Stimulated activated CD8-positive, alpha-beta memory T cell treated with anti-CD3 and anti-CD28 coated beads, Interleukin-7, amount 100 ng/mL, for 4 hours (primary cell): ENCODE measurements around the gene TOP3B.

Source experiments
- DNase-seq, 2 donors: peaks; one replicate each; pipeline ENCODE4 v3.0.0-alpha.2; 2020; ENCODE audit warnings: low read depth in 2 of 2

The TOP3B gene

GRCh38 chr22:21981874-21982273, 713 bp downstream of the TOP3B start:
- DNase-seq = no peak

GRCh38 chr22:21980547-21980946, 2.0 kb downstream of the TOP3B start:
- DNase-seq = no peak

DNA sequence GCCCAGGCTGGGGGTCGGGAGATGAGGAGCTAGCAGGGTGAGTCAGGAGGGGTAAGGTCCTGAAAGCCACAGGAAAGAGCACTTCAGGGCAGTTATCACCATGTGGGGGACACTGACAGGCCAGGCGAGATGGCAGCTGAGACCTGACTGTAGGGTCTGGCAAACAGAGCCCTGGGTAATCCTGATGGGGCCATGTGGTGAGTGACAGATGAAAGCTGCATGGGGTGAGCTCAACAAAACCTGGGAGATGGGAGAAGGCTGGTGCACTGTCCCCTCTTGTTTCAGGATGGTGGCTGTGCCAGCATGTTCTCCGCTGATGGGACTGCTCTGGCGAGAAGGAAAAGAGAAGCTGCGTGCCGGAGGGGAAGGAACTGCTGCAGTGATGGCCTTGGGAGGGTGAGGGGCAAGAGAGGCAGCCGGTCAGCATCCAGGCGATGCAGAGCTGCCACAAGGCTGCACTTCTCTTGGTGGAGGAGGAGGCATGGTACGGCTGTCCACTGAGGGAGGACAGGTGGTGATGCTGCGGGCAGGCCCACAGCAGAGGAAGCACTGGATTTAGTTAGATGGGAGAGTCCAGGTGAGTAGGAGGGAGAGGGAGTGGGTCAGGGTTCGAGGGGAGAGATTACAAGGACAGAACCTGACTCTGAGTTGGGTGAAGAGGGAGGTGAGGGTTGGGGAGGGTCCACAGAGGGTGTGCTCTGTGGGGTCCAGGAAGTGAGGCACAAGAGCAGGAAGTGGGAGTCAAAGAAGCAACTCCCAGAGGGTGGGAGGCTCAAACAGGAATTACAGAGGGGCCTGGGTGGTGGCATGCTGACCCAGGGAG, 3.8 kb downstream of the TOP3B start:
- no peak for DNase-seq

DNA sequence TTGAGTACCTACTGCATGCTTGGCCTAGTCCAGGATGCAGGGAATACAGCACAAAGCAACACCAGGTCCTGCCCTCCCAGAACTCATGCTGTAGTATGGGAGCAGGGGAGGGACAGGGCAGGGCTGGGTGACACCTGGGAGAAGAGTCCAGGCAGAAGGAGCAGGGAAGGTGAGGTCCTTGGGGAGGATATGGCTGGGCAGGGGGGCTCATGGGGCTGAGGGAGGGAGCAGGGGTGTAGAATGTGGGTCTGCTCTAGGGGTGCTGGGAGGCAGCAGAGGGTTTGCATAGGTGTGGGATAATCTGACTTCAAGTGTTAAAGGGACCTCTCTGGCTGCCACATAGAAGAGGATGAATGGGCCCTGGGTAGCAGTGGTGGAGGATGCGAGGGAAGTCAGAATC, 4.8 kb downstream of the TOP3B start:
- no peak for DNase-seq

DNA sequence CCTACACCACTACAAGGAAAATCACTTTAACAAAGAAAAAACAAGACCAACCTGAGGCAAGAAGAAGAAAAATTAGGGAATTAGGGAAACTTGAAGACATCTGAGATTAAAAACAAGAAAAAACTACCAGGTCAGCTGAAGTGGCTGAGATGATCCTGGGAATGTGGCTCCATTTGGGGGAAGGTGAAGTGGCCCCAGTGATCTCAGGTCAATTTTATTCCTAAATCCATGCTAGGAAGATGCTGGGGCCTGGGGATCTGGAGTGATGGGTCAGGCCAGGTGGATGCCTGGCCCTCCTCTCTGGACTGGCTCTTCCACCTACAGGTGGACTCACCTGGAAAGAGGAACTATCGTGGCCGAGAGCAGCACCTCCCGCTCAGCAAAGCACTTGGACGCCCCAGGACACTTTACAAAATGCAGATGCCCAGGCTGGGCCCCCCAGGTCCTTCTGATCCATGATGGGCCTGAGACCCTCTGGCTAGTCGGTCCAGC, 6.7 kb downstream of the TOP3B start:
- DNase-seq = no peak

DNA sequence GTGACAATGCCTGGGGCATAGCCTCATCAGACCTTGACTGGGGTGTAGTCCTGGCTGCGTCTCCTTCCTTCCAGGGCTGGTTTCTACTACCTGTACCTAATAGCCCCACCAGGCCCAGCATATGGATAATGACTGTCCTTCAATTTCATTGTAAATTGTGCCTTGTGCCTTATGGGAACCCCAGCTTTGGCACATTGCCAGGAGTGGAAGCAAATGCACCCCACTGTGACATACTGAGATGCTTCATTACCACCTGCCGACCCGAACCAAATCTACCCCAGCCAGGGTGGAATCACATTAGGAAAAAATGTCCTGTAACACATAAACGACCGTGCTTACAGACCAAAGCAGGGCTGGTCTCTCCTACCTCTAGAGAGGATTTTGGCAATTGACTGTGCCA, 7.3 kb downstream of the TOP3B start:
- DNase-seq = no peak

GRCh38 chr22:21974058-21974649, 8.4 kb downstream of the TOP3B start:
- no peak for DNase-seq

DNA sequence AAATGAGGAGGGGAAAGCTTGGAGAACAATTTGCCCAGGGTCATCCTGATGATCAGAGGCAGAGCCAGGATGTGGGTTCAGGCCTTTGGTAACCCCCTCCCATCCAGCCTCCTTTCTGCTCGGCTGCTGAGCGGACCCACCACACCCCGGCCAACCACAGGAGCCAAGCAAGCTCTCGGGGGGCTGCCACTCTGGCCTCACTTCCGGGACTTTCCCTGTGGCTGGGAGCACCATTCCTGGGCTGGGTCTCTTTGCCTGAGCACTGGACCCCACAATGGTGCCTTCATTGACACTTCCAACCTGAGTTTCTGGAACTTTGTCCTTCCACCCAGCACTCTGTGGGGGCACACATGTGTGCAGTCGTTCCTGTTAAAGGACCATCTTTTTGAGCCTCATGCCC, 9.8 kb downstream of the TOP3B start:
- DNase-seq = no peak

- DNase-seq = peak in 1 of 2 donors; percentile 25
Measured at GRCh38 chr22:21972293-21972779, 10.3 kb downstream of the TOP3B start.

DNA sequence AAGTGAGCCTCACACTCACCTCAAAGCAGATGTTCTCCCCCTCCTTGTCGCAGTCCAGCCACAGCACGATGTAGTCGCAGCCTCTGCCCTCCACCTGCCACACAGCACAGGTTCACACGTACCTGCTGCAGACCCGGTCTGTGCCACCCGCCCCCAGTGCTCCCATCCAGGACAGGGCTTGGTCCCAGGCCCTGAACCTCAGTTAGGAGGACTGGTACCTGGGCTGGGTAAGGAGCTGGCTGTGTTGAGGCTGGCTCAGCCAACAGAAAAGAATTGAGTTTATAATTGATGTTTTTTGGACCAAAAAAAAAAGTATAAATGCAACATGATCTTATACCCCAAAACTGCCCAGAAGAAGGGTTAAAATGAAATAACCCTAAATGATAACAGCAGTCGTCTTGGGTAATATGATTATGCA, 10.7 kb downstream of the TOP3B start:
- no peak for DNase-seq

GRCh38 chr22:21970800-21971617, 11.6 kb downstream of the TOP3B start:
- no peak for DNase-seq

- no peak for DNase-seq
Measured at GRCh38 chr22:21970037-21970799, 12.4 kb downstream of the TOP3B start.

DNA sequence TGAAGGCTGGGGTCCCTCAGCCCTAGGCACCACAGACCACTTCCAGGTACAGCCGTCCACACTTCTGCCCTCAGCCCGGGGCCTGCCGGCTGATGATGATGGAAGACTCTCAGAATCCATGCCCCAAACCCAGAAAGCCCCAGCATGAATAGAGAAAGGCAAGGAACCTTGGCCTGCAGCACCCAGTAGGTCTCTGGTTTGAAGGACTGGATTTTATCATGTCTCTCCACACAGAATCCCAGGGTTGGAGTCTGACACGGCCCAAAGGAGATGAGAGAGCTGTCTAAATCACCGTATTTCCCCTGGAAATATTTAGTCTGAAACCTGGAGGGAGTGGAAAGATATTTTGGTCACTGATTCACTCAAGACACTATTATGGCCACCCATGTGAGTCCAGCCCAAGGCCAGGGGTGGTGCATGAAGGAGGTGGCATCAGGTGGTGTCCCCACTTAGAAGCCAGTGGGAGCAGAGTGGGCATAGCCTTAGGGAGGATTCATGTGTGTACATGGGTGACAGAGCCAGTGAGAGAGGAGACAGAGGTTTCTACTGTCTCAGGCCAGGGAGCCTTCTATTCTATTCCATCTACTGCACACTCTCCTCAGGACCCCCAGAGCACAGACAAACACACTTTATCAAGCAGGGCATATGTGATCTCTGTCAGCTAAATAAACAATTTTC, 14.0 kb downstream of the TOP3B start:
- no peak for DNase-seq

GRCh38 chr22:21967693-21968271, 14.8 kb downstream of the TOP3B start:
- DNase-seq = no peak

DNA sequence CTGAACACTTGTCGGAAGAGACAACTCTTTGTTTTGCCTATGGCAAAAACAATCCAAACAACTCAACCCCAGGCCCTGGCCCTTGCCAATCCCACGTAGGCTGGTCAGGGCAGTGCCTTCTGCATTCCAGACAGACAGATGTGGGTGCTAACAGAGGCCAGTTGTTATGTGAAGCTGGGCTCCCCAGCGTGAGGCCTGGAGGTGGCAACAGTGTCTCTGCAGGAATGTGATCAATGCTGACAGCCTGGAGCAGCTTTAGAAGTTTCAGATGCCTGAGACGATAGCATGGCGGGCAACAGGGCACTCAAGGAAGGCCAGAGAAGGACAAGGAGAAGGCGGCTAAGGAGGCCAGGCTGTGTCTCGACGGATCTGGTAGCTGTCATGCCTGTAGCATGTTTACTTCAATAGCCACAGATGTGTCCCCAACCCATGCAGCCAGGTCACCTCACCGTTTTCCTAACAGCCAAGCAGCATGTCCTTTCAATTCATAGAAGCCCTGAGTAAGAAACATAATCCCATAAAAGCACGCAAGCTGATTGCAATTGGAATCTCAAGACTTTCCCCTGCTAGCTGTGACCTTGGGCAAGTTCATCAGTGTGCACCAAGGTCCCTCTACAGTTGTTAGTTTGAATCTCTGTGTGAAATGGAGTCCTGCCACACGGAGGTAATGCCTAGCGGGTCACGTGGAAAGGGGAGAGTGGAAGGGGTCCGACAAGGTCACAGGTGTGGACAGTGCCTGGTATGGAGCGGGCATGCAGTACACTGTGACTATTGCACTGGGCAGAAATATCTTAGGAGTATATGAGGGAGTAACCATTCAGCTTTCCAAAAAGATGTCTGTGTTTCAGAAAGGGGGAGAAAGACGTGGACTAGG, 15.7 kb downstream of the TOP3B start:
- DNase-seq = no peak

DNA sequence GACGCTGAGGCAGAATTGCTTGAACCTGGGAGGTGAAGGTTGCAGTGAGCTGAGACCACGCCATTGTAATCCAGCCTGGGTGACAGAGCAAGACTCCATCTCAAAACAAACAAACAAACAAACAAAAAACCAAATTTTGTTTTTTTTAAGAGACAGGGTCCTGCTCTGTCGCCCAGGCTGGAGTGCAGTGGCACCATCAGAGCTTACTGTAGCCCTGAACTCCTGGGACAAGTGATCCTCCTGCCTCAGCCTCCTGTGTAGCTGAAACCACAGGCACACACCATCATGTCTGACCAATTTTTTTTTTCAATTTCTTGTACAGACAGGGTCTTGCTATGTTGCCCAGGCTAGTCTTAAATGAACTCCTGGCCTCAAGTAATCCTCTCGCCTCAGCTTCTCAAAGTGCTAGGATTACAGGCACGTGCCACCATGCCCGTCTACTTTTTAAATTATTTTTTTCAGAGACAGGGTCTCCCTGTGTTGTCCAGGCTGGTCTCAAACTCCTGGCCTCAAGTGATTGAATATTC, 16.8 kb downstream of the TOP3B start:
- no peak for DNase-seq

DNA sequence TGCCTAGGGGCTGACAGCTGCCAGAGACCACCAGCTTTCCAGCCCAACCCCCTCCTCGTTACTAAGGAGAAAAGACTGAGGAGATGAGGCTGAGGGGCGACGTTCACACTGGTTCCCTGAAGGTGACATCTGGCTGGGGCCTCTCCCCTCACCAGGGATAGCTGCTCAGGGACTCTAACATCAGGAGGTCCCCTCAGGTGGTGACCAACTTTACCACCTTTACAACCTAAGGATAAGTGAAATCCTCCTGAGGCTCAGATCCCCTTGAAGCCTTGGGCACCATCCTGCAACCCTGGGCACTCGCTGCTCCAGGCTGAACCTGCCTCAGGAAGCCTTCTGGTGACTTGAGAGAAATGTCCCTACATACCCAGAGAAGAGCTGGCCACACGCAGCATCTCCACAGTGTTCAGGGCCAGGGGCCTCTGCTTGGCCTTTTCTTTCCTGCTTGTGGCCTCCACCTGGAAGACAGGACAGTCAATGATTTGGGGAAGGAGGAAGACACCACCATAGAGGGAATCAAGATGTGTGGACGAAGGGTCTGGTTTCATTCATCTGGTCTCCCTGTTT, 17.6 kb downstream of the TOP3B start:
- DNase-seq = no peak

- DNase-seq = no peak
Measured at GRCh38 chr22:21964234-21964633, 18.4 kb downstream of the TOP3B start.

- no peak for DNase-seq
Measured at GRCh38 chr22:21963790-21964211, 18.8 kb downstream of the TOP3B start.
